ENCODE measurements around the gene ARHGAP42. TPM values are rescaled to one million over a fixed set of nuclear protein-coding genes. Genes with fewer than 3 reads are reported as not detected.

ARHGAP42 gene
- total RNA-seq, 2 experiments from 2014 or later = 0.50 to 0.92 TPM

- DNase-seq = no peak
- ChIA-PET POLR2A (no interaction called here), CTCF (no interaction called here)
- Mint-ChIP-seq H3K27ac (no peak overlapping the region), H3K4me1 (ENCODE audit: low read depth) (no peaks in the 10 kb centered on the region), H3K36me3 (ENCODE audit: low read depth) (no peaks in the 10 kb centered on the region), H3K27me3 (ENCODE audit: low read depth) (no peaks in the 10 kb centered on the region), H3K9me3 (ENCODE audit: insufficient read depth) (no peaks in the 10 kb centered on the region), H3K4me3 (no peak overlapping the region)
- ATAC-seq = no peak
These were observed 148.8 kb downstream of the ARHGAP42 start for GRCh38 chr11:100835854-100836253.

GRCh38 chr11:100837311-100837710 is 150.2 kb downstream of the ARHGAP42 start:
- H3K9me3 Mint-ChIP-seq (ENCODE audit: insufficient read depth) = no peaks in the 10 kb centered on the region
- no peak overlapping the region for H3K27ac Mint-ChIP-seq
- no peak for DNase-seq
- H3K4me3 Mint-ChIP-seq = no peak overlapping the region
- ChIA-PET CTCF (no interaction called here), POLR2A (no interaction called here)
- ATAC-seq = no peak
- no peaks in the 10 kb centered on the region for H3K27me3 Mint-ChIP-seq (ENCODE audit: low read depth)
- H3K36me3 Mint-ChIP-seq (ENCODE audit: low read depth) = no peaks in the 10 kb centered on the region
- H3K4me1 Mint-ChIP-seq (ENCODE audit: low read depth) = no peaks in the 10 kb centered on the region

- no peaks in the 10 kb centered on the region for H3K27me3 Mint-ChIP-seq (ENCODE audit: low read depth)
- no peaks in the 10 kb centered on the region for H3K9me3 Mint-ChIP-seq (ENCODE audit: insufficient read depth)
- no peaks in the 10 kb centered on the region for H3K36me3 Mint-ChIP-seq (ENCODE audit: low read depth)
- ChIA-PET CTCF (no interaction called here), POLR2A (no interaction called here)
- no peaks in the 10 kb centered on the region for H3K4me1 Mint-ChIP-seq (ENCODE audit: low read depth)
- H3K4me3 Mint-ChIP-seq = no peak overlapping the region
- ATAC-seq (no peak), DNase-seq (no peak)
- no peak overlapping the region for H3K27ac Mint-ChIP-seq
These were observed 154.8 kb downstream of the ARHGAP42 start for GRCh38 chr11:100841711-100842407.

DNA sequence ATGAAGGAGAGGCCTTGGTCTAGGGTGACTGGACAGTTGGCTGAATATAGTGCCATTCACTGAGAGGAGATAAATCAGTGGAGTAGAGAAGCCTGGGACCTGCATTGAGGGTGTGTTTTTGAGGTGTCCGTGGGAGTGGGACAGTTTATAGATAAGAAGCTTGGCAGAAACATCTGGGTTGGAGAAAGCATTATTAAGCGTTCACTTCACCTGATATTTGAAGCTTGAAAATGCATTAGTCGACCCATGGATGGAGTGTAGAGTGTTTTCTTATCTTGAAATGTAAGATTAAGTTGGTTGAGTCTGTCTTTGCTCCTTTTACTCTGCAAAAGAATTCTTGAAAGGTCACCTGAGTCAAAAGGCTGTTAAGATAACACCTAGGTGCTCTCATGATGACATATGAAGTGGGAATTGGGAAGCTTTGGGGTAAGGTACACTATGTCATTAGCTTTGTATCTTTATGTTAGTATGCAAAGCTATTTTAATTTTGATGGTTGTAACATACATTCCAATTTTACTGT is 160.7 kb downstream of the ARHGAP42 start:
- CTCF ChIA-PET = no interaction called here
- no peak for ATAC-seq
- no peaks in the 10 kb centered on the region for H3K4me1 Mint-ChIP-seq (ENCODE audit: low read depth)
- DNase-seq = no peak
- POLR2A ChIA-PET = no interaction called here
- no peaks in the 10 kb centered on the region for H3K27me3 Mint-ChIP-seq (ENCODE audit: low read depth)
- H3K27ac Mint-ChIP-seq = no peak overlapping the region
- H3K9me3 Mint-ChIP-seq (ENCODE audit: insufficient read depth) = no peaks in the 10 kb centered on the region
- H3K4me3 Mint-ChIP-seq = no peak overlapping the region
- H3K36me3 Mint-ChIP-seq (ENCODE audit: low read depth) = no peaks in the 10 kb centered on the region

- Mint-ChIP-seq H3K9me3 (ENCODE audit: insufficient read depth) (no peaks in the 10 kb centered on the region), H3K27me3 (ENCODE audit: low read depth) (no peaks in the 10 kb centered on the region), H3K4me1 (ENCODE audit: low read depth) (no peaks in the 10 kb centered on the region), H3K36me3 (ENCODE audit: low read depth) (no peaks in the 10 kb centered on the region), H3K27ac (no peak overlapping the region), H3K4me3 (no peak overlapping the region)
- ATAC-seq (no peak), DNase-seq (no peak)
- POLR2A ChIA-PET = no interaction called here
- CTCF ChIA-PET = no interaction called here
These were observed 162.2 kb downstream of the ARHGAP42 start for GRCh38 chr11:100849009-100849900.

DNA sequence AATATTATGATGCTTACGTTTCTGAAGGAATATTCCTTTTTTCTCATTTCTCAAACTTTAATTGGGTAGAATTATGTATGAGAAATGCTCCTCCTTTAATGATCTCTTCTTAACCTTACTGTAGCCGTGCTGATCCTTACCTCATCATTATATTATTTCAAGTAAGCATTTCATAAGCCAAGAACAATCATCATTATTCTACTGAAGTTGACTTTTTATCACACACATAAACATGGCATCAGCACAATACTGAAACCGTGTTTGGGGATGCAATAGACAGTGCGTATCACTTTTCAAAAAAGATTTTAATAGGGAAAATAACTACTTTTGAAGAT is 162.8 kb downstream of the ARHGAP42 start:
- Mint-ChIP-seq H3K4me3 (no peak overlapping the region), H3K36me3 (ENCODE audit: low read depth) (no peaks in the 10 kb centered on the region), H3K27me3 (ENCODE audit: low read depth) (no peaks in the 10 kb centered on the region), H3K9me3 (ENCODE audit: insufficient read depth) (no peaks in the 10 kb centered on the region), H3K27ac (no peak overlapping the region), H3K4me1 (ENCODE audit: low read depth) (no peaks in the 10 kb centered on the region)
- ChIA-PET POLR2A (no interaction called here), CTCF (no interaction called here)
- DNase-seq = no peak
- ATAC-seq = no peak

DNA sequence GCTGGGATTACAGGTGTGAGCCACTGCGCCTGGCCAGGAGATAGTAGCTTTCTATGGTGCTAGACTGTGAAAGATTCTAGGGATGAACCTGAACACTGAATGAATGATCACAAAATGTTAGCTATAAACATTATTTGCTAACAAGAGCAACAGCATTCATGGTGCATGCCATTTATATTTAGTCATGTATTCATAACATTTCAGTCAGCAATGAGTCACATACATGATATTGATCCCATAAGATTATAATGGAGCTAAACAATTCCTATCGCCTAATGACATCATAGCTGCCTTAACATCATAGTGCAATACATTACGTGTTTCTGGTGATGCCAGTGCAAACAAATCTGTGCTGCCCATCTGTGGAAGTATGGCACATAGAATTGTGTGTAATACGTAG is 164.1 kb downstream of the ARHGAP42 start:
- no peak overlapping the region for H3K4me3 Mint-ChIP-seq
- H3K27me3 Mint-ChIP-seq (ENCODE audit: low read depth) = no peaks in the 10 kb centered on the region
- DNase-seq (no peak), ATAC-seq (no peak)
- ChIA-PET CTCF (no interaction called here), POLR2A (no interaction called here)
- H3K9me3 Mint-ChIP-seq (ENCODE audit: insufficient read depth) = no peaks in the 10 kb centered on the region
- no peaks in the 10 kb centered on the region for H3K36me3 Mint-ChIP-seq (ENCODE audit: low read depth)
- H3K27ac Mint-ChIP-seq = no peak overlapping the region
- H3K4me1 Mint-ChIP-seq (ENCODE audit: low read depth) = no peaks in the 10 kb centered on the region

DNA sequence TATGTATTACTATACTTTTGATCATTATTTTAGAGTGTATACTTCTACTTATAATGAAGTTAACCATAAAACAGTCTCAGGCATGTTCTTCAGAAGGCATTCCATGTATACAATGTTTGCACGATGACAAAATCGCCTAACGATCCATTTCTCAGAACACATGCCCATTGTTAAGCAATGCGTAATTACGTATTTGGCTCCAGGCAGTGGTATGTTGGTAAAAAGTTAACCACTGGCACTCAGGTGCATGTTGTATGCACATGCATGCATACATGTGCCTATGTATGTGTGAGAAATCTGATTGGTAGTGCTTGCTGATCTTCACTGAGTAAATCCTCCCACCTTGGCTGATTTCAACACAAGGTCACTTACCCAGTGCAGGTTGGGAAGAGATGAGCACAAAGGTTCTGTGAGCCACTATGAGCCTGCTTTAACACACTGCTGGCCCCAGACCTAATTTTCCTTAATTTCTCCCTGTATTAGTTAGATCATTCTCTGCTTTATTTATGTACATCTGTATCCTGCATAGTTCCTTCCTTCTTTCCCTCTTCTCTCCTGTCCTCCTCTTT is 164.6 kb downstream of the ARHGAP42 start:
- POLR2A ChIA-PET = no interaction called here
- Mint-ChIP-seq H3K4me1 (ENCODE audit: low read depth) (no peaks in the 10 kb centered on the region), H3K4me3 (no peak overlapping the region)

DNA sequence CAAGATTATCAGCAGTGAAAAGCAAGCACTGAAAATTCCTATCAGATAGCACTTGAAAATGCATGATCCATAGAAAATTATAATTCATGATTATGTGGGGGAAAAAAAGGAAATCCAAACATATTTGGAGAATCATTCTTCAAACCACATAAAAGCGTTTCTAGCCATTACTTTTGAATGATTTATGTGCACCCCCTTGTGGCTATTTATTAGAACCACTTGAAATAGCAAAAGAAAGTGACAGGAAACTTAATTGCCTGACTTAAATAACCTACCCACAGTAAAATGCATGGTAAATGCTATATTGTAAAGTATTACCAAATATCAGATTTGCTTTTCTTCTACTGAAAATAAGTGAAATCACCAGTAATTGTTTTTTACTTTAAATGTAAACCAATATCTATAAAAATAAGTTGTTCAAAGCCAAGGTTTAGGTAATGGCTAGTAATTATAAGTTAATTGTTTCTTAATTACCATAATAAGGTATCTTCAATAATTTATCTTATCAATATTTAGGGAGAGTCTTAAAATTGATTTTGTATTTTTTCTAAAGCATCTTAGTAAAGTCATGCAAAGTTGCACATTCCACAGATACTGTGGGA is 168.5 kb downstream of the ARHGAP42 start:
- H3K27ac Mint-ChIP-seq = no peak overlapping the region
- no peaks in the 10 kb centered on the region for H3K4me1 Mint-ChIP-seq (ENCODE audit: low read depth)
- no peaks in the 10 kb centered on the region for H3K36me3 Mint-ChIP-seq (ENCODE audit: low read depth)
- no peak overlapping the region for H3K4me3 Mint-ChIP-seq
- CTCF ChIA-PET = interaction anchor here (1.8 kb wide), 1 partner anchor 279 kb away, joined by 5 read pairs; no protein-coding TSS in a partner anchor
- H3K27me3 Mint-ChIP-seq (ENCODE audit: low read depth) = no peaks in the 10 kb centered on the region
- no peaks in the 10 kb centered on the region for H3K9me3 Mint-ChIP-seq (ENCODE audit: insufficient read depth)
- DNase-seq (no peak), ATAC-seq (no peak)
- POLR2A ChIA-PET = no interaction called here

More for the DNA sequence above, 164.6 kb downstream of the ARHGAP42 start:
- DNase-seq = no peak
- Mint-ChIP-seq H3K36me3 (ENCODE audit: low read depth) (no peaks in the 10 kb centered on the region), H3K9me3 (ENCODE audit: insufficient read depth) (no peaks in the 10 kb centered on the region), H3K27ac (no peak overlapping the region), H3K27me3 (ENCODE audit: low read depth) (no peaks in the 10 kb centered on the region)
- no peak for ATAC-seq
- CTCF ChIA-PET = no interaction called here

DNA sequence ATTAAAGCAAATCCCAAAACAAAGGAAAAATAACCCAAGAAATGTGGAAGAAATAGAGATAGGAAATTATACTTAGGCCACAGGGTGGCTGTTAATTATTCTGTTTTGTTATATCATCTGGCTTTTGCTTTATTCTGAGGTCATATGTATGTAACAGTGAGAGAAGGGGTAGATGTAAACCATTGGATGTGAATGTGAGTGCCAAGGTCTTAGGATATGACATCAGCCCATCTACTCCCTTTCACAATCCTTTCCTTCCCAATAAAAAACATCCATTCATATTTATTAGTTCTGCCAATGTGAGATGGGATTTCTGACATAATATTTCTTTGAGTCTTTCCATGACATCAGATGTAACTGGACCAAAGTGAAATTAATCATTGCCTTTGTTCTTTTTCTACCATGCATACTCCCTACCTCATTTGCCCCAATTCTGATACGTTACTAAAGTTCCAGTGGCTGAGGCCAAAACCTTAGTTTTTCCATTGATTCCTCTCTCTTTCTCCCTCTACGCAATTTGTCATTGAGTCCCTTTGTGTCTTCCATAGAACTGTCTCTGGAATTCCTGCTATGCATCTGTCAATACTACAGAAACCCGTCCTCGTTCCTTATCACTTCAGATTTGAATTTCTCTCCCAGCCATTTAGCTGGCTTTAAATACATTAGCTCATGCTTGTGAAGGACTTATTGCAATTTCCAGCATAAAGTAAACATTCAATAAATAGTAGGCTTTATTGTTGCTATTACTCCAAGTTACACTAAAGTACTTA is 170.3 kb downstream of the ARHGAP42 start:
- no peaks in the 10 kb centered on the region for H3K36me3 Mint-ChIP-seq (ENCODE audit: low read depth)
- CTCF ChIA-PET = interaction anchor here (1.3 kb wide), 1 partner anchor 176 kb away, joined by 3 read pairs; no protein-coding TSS in a partner anchor
- no peak overlapping the region for H3K27ac Mint-ChIP-seq

GRCh38 chr11:100860318-100861155 is 173.4 kb downstream of the ARHGAP42 start:
- H3K4me1 Mint-ChIP-seq (ENCODE audit: low read depth) = no peaks in the 10 kb centered on the region
- CTCF ChIA-PET = no interaction called here
- no peaks in the 10 kb centered on the region for H3K36me3 Mint-ChIP-seq (ENCODE audit: low read depth)
- no peaks in the 10 kb centered on the region for H3K27me3 Mint-ChIP-seq (ENCODE audit: low read depth)
- H3K4me3 Mint-ChIP-seq = no peak overlapping the region
- DNase-seq = no peak
- POLR2A ChIA-PET = no interaction called here
- no peak for ATAC-seq
- no peaks in the 10 kb centered on the region for H3K9me3 Mint-ChIP-seq (ENCODE audit: insufficient read depth)
- H3K27ac Mint-ChIP-seq = no peak overlapping the region

More for the DNA sequence above, 170.3 kb downstream of the ARHGAP42 start:
- H3K4me3 Mint-ChIP-seq = no peak overlapping the region
- H3K27me3 Mint-ChIP-seq (ENCODE audit: low read depth) = no peaks in the 10 kb centered on the region
- no peaks in the 10 kb centered on the region for H3K4me1 Mint-ChIP-seq (ENCODE audit: low read depth)
- POLR2A ChIA-PET = no interaction called here
- no peaks in the 10 kb centered on the region for H3K9me3 Mint-ChIP-seq (ENCODE audit: insufficient read depth)
- DNase-seq (no peak), ATAC-seq (no peak)

Data from activated CD8-positive, alpha-beta T cell treated with anti-CD3 and anti-CD28 coated beads, Interleukin-2, amount 10 ng/mL, durations not matched to agents 7 days and 5 days (primary cell).